ENCODE results near the gene MDN1.

MDN1 gene

GRCh38 chr6:89803271-89803670 lies 16.3 kb downstream of the MDN1 start:
- TF ChIP-seq LEF1 (IDR thresholded peaks at IDR 0.05; ENCODE audit: borderline replicate concordance): no peak
- DNase-seq (ENCODE audit: extremely low spot score): no peak
- CTCF ChIA-PET: no interaction called here
- POLR2A ChIA-PET: no interaction called here

GRCh38 chr6:89799756-89800155 lies 19.8 kb downstream of the MDN1 start:
- no peak for DNase-seq (ENCODE audit: extremely low spot score)
- ChIA-PET POLR2A (interaction anchor here (1.6 kb wide), 1 partner anchor 30 kb away, joined by 3 read pairs; the partner anchor contains the start of gene CASP8AP2), CTCF (no interaction called here)
- TF ChIP-seq L3MBTL2 (conservative IDR thresholded peaks at IDR 0.05) (no peak), HDGF (IDR thresholded peaks at IDR 0.05; ENCODE audit: borderline replicate concordance) (no peak), FOXM1 (IDR thresholded peaks at IDR 0.05; ENCODE audit: borderline replicate concordance) (no peak), TARDBP (IDR thresholded peaks at IDR 0.05) (no peak), SP1 (IDR thresholded peaks at IDR 0.05) (no peak), PKNOX1 (IDR thresholded peaks at IDR 0.05) (no peak), SUZ12 (IDR thresholded peaks at IDR 0.05) (no peak), FOXA1 (IDR thresholded peaks at IDR 0.05) (no peak), NFRKB (IDR thresholded peaks at IDR 0.05) (no peak), FOXK2 (IDR thresholded peaks at IDR 0.05) (no peak), LEF1 (IDR thresholded peaks at IDR 0.05; ENCODE audit: borderline replicate concordance) (no peak), ARNT (IDR thresholded peaks at IDR 0.05) (no peak), ZNF384 (IDR thresholded peaks at IDR 0.05) (no peak), ELF4 (IDR thresholded peaks at IDR 0.05) (no peak), CTBP1 (IDR thresholded peaks at IDR 0.05; ENCODE audit: borderline replicate concordance) (no peak), BHLHE40 (IDR thresholded peaks at IDR 0.05; ENCODE audit: borderline replicate concordance) (no peak)

- no peak for DNase-seq (ENCODE audit: extremely low spot score)
- CTCF ChIA-PET: no interaction called here
- TF ChIP-seq ELF4 (IDR thresholded peaks at IDR 0.05) (no peak), FOXK2 (IDR thresholded peaks at IDR 0.05) (no peak), NFRKB (IDR thresholded peaks at IDR 0.05) (no peak), TARDBP (IDR thresholded peaks at IDR 0.05) (no peak), FOXM1 (IDR thresholded peaks at IDR 0.05; ENCODE audit: borderline replicate concordance) (no peak), FOXA1 (IDR thresholded peaks at IDR 0.05) (no peak), L3MBTL2 (conservative IDR thresholded peaks at IDR 0.05) (no peak), SUZ12 (IDR thresholded peaks at IDR 0.05) (no peak), HDGF (IDR thresholded peaks at IDR 0.05; ENCODE audit: borderline replicate concordance) (no peak), BHLHE40 (IDR thresholded peaks at IDR 0.05; ENCODE audit: borderline replicate concordance) (no peak), ARNT (IDR thresholded peaks at IDR 0.05) (no peak)
- POLR2A ChIA-PET: interaction anchor here (1.6 kb wide), 1 partner anchor 30 kb away, joined by 3 read pairs; the partner anchor contains the start of gene CASP8AP2
Observed at GRCh38 chr6:89799096-89799495, 20.5 kb downstream of the MDN1 start.

- DNase-seq (ENCODE audit: extremely low spot score): no peak
- POLR2A ChIA-PET: no interaction called here
- TF ChIP-seq L3MBTL2 (conservative IDR thresholded peaks at IDR 0.05): no peak
- TF ChIP-seq FOXA1 (IDR thresholded peaks at IDR 0.05): no peak
- TF ChIP-seq NFRKB (IDR thresholded peaks at IDR 0.05): no peak
- TF ChIP-seq FOXM1 (IDR thresholded peaks at IDR 0.05; ENCODE audit: borderline replicate concordance): no peak
- TF ChIP-seq HDGF (IDR thresholded peaks at IDR 0.05; ENCODE audit: borderline replicate concordance): no peak
- TF ChIP-seq BHLHE40 (IDR thresholded peaks at IDR 0.05; ENCODE audit: borderline replicate concordance): no peak
- no peak for TF ChIP-seq ARNT (IDR thresholded peaks at IDR 0.05)
- no peak for TF ChIP-seq SP1 (IDR thresholded peaks at IDR 0.05)
- no peak for TF ChIP-seq FOXK2 (IDR thresholded peaks at IDR 0.05)
- TF ChIP-seq TARDBP (IDR thresholded peaks at IDR 0.05): no peak
- no peak for TF ChIP-seq LEF1 (IDR thresholded peaks at IDR 0.05; ENCODE audit: borderline replicate concordance)
- no peak for TF ChIP-seq SUZ12 (IDR thresholded peaks at IDR 0.05)
- TF ChIP-seq ZNF384 (IDR thresholded peaks at IDR 0.05): no peak
- no peak for TF ChIP-seq CTBP1 (IDR thresholded peaks at IDR 0.05; ENCODE audit: borderline replicate concordance)
- no peak for TF ChIP-seq ELF4 (IDR thresholded peaks at IDR 0.05)
- TF ChIP-seq PKNOX1 (IDR thresholded peaks at IDR 0.05): no peak
- CTCF ChIA-PET: no interaction called here
Observed at GRCh38 chr6:89797317-89797716, 22.3 kb downstream of the MDN1 start.

GRCh38 chr6:89794324-89794723 lies 25.3 kb downstream of the MDN1 start:
- TF ChIP-seq FOXA1 (IDR thresholded peaks at IDR 0.05) (no peak), PKNOX1 (IDR thresholded peaks at IDR 0.05) (no peak), FOXM1 (IDR thresholded peaks at IDR 0.05; ENCODE audit: borderline replicate concordance) (no peak), SUZ12 (IDR thresholded peaks at IDR 0.05) (no peak), ARNT (IDR thresholded peaks at IDR 0.05) (no peak), NFRKB (IDR thresholded peaks at IDR 0.05) (no peak), HDGF (IDR thresholded peaks at IDR 0.05; ENCODE audit: borderline replicate concordance) (no peak), FOXK2 (IDR thresholded peaks at IDR 0.05) (no peak), BHLHE40 (IDR thresholded peaks at IDR 0.05; ENCODE audit: borderline replicate concordance) (no peak)
- no peak for DNase-seq (ENCODE audit: extremely low spot score)
- ChIA-PET POLR2A (no interaction called here), CTCF (no interaction called here)

- ChIA-PET CTCF (interaction anchor here (0.7 to 1.0 kb wide), 4 partner anchors 8 to 32 kb away, joined by 3 to 4 read pairs (median 3); no protein-coding TSS in a partner anchor), POLR2A (interaction anchor here (0.9 kb wide), 1 partner anchor 26 kb away, joined by 3 read pairs; the partner anchor contains the start of gene MDN1)
- TF ChIP-seq NFRKB (IDR thresholded peaks at IDR 0.05): no peak
- TF ChIP-seq LEF1 (IDR thresholded peaks at IDR 0.05; ENCODE audit: borderline replicate concordance): no peak
- TF ChIP-seq ARNT (IDR thresholded peaks at IDR 0.05): no peak
- TF ChIP-seq BHLHE40 (IDR thresholded peaks at IDR 0.05; ENCODE audit: borderline replicate concordance): no peak
- no peak for TF ChIP-seq SP1 (IDR thresholded peaks at IDR 0.05)
- DNase-seq (ENCODE audit: extremely low spot score): no peak
Observed at GRCh38 chr6:89793586-89793985, 26.0 kb downstream of the MDN1 start.

Measured in HEK293T (cell line).